Left cardiac atrium (tissue), 4 donors: Measurements from ENCODE around the gene EIF3M. TPM values are rescaled to one million over a fixed set of nuclear protein-coding genes. Genes with fewer than 3 reads are reported as not detected.

Experiments used
- ATAC-seq, 2 donors: fragments of 200-7000 bp; cut with Tn5 transposase; one replicate each; pipeline ENCODE4 v1.9.1; 2020; ENCODE audit warnings: mild to moderate bottlenecking in 2 of 2, moderate library complexity in 2 of 2
- DNase-seq: peaks from one replicate; pipeline ENCODE4 v3.0.0-alpha.2; 2020
- intact Hi-C, 2 donors: fragments of 100-400 bp; cut with DNase I; formaldehyde crosslinking; loops; one replicate each; pipeline versions ENCODE4 v1.14.1 to v1.15.1; 2022 to 2023
- long read RNA-seq: library from polyadenylated mRNA; unstranded; transcript quantifications from one replicate; pipeline ENCODE4 v2.0.0, GENCODE V29; 2021
- total RNA-seq, 2 donors: library from RNA; stranded (reverse); fragmentation: NEBNext Ultra II Directional; extraction: Animal tissue kit (Norgen Biotek cat#: 25700); gene quantifications; one replicate each; pipeline ENCODE4 v1.2.1, GENCODE V29; 2021
- donor health status: DM: no; HTN: yes; CAD: no.
- donor health status: DM: no; HTN: yes; CAD: no; lungs with severe emphysema.
- donor health status: DM: yes; HTN: yes; CAD: no.
- donor health status: Dilated cardiomyopathy.

Gene EIF3M
- total RNA-seq, result 100 to 1,000 TPM; 145 to 180 TPM
- long read RNA-seq, full-length matches to known transcripts, result 101 of 112 reads
- long read RNA-seq, partial matches to known transcripts, result 4 of 112 reads
- long read RNA-seq, other reads (novel, unspliced or antisense), result 7 of 112 reads

- peak; percentile 100 for ATAC-seq
- intact Hi-C loops, result loop anchor here in 1 of 2 donors (10.0 kb wide), 1 partner anchor 159 kb away; no protein-coding TSS in a partner anchor
Measured at GRCh38 chr11:32583459-32584271, at the start of gene EIF3M. Gene EIF3M (plus strand): TSS chr11:32583831. CDS start chr11:32583888, 57 bp downstream.

GRCh38 chr11:32538804-32539203, 44.8 kb upstream of the EIF3M start:
- DNase-seq, result no peak
- intact Hi-C loops, result no loop called here
- ATAC-seq, result no peak

More at GRCh38 chr11:32583459-32584271, at the start of gene EIF3M:
- peak; percentile 98 for DNase-seq

DNA sequence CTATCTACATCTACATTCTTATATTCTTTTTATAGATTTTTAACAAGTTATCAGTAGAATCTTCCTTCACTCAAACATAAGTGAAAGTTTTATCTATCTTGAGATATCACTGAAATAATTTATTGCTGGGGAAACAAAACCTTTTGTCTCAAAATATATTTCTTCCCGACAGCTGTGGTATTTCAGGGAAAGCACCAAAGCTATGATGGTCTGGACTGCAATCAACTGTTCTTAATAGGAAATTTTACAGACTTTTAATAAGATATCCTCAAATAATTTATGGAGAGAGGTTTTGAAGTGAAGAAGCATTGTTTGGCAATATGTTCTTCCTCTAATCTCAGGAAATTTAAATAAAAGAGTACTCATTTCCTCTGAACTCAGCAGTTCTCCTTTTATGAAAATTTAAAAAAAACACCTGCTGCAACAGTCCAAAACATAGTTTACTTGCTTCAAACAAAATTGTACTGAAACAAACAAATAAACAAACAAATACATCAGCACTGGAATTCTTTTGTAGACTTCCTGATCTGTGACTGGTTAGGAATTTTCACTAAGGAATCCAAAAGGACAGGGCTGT, 33.9 kb upstream of the EIF3M start:
- DNase-seq (no peak), ATAC-seq (no peak)
- intact Hi-C loops, result no loop called here

- intact Hi-C loops, result no loop called here
- no peak for ATAC-seq
Measured at GRCh38 chr11:32550207-32550606, 33.4 kb upstream of the EIF3M start.

GRCh38 chr11:32555091-32555490, 28.5 kb upstream of the EIF3M start:
- intact Hi-C loops, result no loop called here
- ATAC-seq, result no peak

More at GRCh38 chr11:32550207-32550606, 33.4 kb upstream of the EIF3M start:
- no peak for DNase-seq

GRCh38 chr11:32555895-32556294, 27.7 kb upstream of the EIF3M start:
- intact Hi-C loops, result no loop called here
- DNase-seq (no peak), ATAC-seq (no peak)

More at GRCh38 chr11:32555091-32555490, 28.5 kb upstream of the EIF3M start:
- DNase-seq, result no peak

DNA sequence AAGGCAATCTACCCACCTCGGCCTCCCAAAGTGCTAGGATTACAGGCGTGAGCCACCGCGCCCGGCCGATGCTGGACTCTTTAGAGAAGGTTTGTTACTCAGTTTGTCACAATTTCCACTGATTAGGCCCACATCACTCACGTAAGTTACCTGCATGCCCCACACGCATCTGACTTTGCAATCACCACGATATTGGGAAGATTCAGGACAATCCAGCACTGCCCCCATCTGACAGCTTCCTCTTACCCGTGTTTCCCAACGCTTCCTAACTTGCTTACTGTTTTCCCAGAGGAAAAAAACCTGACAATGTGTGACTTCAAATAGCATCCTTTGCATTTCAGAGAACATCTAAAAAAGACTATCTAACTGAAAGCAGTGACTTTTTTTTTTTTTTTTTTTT, 21.8 kb upstream of the EIF3M start:
- intact Hi-C loops, result no loop called here
- DNase-seq (no peak), ATAC-seq (no peak)

DNA sequence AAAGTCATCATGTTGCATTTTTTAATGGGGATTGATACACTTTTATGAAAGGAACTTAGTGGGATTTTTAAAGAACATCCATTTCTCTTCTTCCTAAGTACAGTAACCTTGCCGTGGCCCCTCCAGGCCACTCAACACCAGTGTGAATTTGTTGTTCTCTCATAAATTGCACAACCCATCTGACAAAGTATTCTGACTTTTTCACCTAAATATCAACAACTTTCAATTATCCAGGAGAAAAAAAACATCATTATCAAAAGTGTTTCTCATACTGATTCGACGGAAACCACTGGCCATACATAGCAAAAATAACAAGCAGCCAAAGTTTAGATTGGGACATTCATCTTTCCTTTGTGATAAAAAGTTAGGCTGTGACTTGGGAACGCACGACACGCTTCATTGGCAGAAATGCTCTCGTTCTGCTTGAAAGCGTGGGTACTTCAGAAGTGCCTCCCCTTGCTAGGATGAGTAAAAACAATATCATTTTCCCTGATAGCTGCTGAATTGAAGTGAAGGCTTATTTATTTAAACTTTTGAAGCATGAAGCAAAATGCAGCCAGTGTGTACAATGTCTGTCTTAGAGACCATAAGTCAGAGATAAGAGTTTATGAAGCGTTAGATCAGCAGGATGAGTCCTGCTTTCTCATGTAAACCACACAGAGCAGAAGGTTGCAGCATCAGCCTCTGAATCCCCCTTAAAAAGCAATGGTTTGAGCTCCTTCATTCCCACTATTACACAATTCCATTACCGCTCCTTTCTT, 20.6 kb upstream of the EIF3M start:
- DNase-seq (no peak), ATAC-seq (peak in 1 of 2 donors; percentile 70)
- intact Hi-C loops, result no loop called here

DNA sequence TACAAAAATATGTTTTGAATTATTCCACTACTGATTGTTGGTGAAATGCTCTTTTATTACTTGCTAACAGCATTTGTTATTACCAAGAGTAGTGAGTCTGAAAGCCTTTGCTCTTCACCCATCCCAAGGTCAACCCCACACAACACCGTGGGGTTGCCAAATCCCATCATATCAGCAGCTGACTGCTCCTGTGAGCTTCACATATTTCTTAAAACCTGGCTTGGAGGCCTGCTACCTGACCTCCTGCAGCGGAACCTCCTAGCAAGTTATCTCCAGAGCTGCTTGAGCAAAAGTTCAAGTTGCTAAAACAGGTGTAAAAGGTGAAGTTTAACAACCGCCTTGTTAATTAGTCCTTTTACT, 20.1 kb upstream of the EIF3M start:
- intact Hi-C loops, result no loop called here
- no peak for DNase-seq
- peak in 1 of 2 donors; percentile 57 for ATAC-seq

DNA sequence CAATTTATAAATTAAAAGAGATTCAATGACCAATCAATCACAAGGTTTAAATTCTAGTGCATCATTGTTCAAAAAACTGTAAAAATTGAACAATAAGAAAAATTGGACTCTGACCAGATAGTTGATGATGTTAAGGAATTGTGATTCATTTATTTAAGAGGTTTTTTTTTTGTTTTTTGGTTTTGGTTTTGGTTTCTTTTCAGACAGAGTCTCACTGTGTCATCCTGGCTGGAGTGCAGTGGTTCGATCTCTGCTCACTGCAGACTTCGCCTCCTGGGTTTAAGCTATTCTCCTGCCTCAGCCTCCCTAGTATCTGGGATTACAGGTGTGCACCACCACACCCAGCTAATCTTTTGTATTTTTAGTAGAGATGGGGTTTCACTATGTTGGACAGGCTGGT, 17.1 kb upstream of the EIF3M start:
- DNase-seq (no peak), ATAC-seq (no peak)
- intact Hi-C loops, result no loop called here

DNA sequence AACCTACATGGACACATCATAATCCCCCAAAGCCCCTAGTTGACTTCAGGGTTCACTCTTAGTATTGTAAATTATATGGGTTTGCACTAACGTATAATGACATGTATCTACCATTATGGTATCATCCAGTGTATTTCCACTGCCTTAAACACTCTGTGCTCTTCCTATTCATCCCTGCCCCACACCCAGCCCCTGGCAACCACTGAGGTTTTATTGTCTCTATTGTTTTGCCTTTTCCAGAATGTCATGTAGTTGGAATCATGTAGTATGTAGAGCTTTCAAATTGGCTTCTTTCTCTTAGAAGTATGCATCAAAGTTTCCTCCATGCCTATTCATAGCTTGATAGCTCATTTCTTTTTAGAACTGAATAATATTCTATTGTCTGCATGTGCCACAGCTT, 16.5 kb upstream of the EIF3M start:
- no peak for ATAC-seq
- DNase-seq, result no peak
- intact Hi-C loops, result no loop called here

DNA sequence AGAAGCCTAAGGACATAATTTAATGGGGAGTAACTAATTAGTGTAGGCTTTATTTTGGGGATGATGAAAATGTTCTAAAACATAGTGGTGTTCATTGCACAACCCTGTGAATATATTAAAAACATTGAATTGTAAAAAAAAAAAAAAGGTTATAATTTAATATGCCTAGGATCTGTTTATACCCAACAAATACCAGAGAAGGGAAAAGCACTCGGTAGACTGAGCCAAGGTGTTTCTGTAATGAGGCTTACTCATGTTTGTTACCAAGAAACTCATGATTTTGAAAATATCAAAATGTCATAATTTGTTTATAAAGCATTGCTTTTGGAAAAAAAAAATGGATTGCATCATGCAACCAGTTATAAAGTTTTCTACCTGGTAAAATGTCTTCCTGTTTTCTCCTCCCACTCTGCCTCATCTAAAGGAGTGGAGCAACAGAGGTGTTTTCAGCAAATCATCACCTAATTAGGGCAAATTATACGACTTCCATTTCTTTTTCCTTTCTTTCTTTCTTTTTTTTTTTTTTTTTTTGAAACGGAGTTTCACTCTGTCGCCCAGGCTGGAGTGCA, 14.2 kb upstream of the EIF3M start:
- intact Hi-C loops, result no loop called here
- peak in 1 of 2 donors; percentile 88 for ATAC-seq
- no peak for DNase-seq

DNA sequence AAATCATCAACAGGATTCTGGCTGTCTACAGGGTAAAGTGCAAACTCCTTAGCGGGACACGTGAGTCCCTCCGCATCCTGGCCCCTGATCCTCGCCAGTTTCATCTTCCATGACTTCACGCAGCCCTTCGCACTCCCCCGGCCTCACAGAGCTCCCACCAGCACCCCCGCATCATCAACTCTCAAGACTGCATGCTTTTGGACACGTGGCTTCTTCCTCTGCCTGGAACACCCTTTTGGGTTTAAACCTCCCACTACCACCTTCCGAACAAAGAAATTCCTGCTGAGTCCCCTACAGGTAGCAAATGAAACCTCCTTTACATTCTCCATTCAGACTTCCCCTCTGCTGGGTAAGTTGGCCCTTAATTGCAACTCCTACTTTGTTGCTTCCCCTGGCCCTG, 12.6 kb upstream of the EIF3M start:
- DNase-seq (no peak), ATAC-seq (no peak)
- intact Hi-C loops, result no loop called here

DNA sequence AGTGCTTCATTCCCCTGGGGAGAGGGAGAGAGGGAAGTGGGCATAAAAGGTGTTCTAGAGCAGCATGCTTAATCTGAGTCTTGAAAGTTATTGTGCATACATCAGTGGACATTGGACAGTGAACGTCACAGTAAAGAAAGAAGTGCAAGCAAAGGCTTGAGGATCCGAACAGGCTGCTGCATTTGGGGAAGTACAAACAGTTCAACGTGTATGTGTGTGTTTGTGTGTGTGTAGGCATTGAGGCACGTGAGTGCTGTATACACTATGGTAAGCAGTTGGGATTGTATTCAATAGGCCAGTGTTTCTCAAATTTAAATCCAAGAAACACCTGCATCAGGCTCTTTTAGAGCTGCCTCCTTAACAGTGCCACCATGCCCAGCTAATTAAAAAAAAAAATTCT, 10.4 kb upstream of the EIF3M start:
- no peak for DNase-seq
- ATAC-seq, result no peak
- intact Hi-C loops, result no loop called here

GRCh38 chr11:32574421-32574820, 9.2 kb upstream of the EIF3M start:
- ATAC-seq, result no peak
- intact Hi-C loops, result no loop called here
- DNase-seq, result no peak

GRCh38 chr11:32575070-32575469, 8.6 kb upstream of the EIF3M start:
- intact Hi-C loops, result no loop called here
- DNase-seq (no peak), ATAC-seq (no peak)

DNA sequence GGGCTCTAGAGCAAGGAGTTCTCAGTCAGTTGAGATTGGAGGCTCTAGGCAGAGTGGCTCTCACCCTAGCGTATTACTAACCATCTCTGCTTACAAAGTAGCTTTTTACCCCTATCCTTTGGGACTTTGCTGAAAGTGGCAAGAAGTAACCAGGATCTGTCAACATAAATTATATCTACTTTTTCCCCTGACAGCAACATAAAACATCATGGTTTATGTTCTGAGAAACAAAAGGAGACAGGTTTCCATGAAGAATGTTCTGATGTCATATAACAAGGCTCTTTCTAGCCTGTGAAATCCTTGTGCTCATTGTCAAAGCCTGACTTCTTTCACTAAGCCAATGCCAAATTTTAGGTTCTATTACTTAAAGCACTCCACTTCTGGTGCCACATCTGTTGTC, 7.2 kb upstream of the EIF3M start:
- DNase-seq (no peak), ATAC-seq (no peak)
- intact Hi-C loops, result no loop called here

DNA sequence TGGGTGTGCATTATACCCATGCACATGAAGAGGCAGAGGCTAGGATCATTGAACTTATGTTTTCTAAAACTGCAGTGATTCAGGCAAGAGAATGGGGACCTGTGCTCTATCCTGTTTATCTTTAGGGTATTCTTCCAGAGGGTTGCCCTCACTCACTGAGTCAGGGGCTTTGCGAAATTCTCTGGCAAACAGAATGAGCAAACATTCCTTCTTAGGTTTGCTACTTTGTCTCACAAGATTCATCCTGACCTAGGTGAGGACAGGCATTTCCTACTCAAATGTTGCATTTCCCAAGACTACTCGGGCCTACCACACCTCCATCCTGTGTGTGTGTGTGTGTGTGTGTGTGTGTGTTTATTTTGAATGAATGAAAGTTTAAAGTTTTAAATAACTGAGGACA, 2.7 kb upstream of the EIF3M start:
- DNase-seq (no peak), ATAC-seq (no peak)
- intact Hi-C loops, result loop anchor here in 1 of 2 donors (10.0 kb wide), 1 partner anchor 156 kb away; no protein-coding TSS in a partner anchor

GRCh38 chr11:32581556-32581955, 2.1 kb upstream of the EIF3M start:
- DNase-seq, result no peak
- ATAC-seq, result no peak
- intact Hi-C loops, result loop anchor here in 1 of 2 donors (10.0 kb wide), 1 partner anchor 157 kb away; no protein-coding TSS in a partner anchor
